Ovary (tissue), 3 donors: Measurements from ENCODE around the gene PPARA.

ENCODE experiments used
- CTCF ChIP-seq, 3 donors: fragments of 450-650 bp in 2 of 3; fragments of 200-600 bp in 1 of 3; IDR thresholded peaks; one replicate each; pipeline versions ENCODE4 v1.5.1 to v1.8.0; 2016 to 2022; ENCODE audit warnings: antibody characterized with exemption in 3 of 3, mild to moderate bottlenecking in 1 of 3
- EP300 ChIP-seq: sonication (generic); formaldehyde crosslinking; IDR thresholded peaks from one replicate; pipeline ENCODE4 v1.6.1; 2017; ENCODE audit warnings: antibody characterized with exemption
- POLR2A ChIP-seq: fragments of 450-650 bp; IDR thresholded peaks from one replicate; pipeline ENCODE4 v1.6.1; 2017; ENCODE audit warnings: antibody characterized with exemption, mild to moderate bottlenecking, moderate library complexity
- donor health status: DM: no; HTN: no; CAD: no.

GRCh38 chr22:46103664-46104063 is 46.7 kb upstream of the PPARA start:
- TF ChIP-seq CTCF (IDR thresholded peaks at IDR 0.05) (no peak), POLR2A (no peak), EP300 (no peak)
